Activated CD4-positive, alpha-beta memory T cell treated with anti-CD3 and anti-CD28 coated beads for 36 hours (primary cell): ENCODE results near the gene TEX55. TPM values are rescaled to one million over a fixed set of nuclear protein-coding genes. Genes with fewer than 3 reads are reported as not detected.
"Not testable (repeated sequence)": the region's sequence is repeated elsewhere in the genome, so short reads cannot be mapped to it uniquely, and the experiment has no call there.

Source experiments
- CTCF ChIA-PET: fragments of 350-600 bp; sonication (Branson Sonifier 250); formaldehyde crosslinking; loops from one replicate; lab custom pipeline; 2021; ENCODE audit warnings: antibody characterized with exemption, inconsistent platforms; lab: Charles Lee
- POLR2A ChIA-PET: fragments of 350-600 bp; sonication (Branson Sonifier 250); formaldehyde crosslinking; loops from one replicate; lab custom pipeline; 2021; ENCODE audit warnings: antibody characterized with exemption; lab: Charles Lee
- DNase-seq: peaks from one replicate; pipeline ENCODE4 v3.0.0-alpha.2; 2020
- H3K27ac Mint-ChIP-seq: one replicate; pipeline ENCODE4 v1.8.0; 2021; ENCODE audit warnings: mixed read lengths
- H3K27me3 Mint-ChIP-seq: one replicate; pipeline ENCODE4 v1.8.0; 2021; ENCODE audit warnings: mixed read lengths
- H3K36me3 Mint-ChIP-seq: one replicate; pipeline ENCODE4 v1.8.0; 2021; ENCODE audit warnings: mixed read lengths
- H3K4me1 Mint-ChIP-seq: one replicate; pipeline ENCODE4 v1.8.0; 2021; ENCODE audit warnings: low read depth, mixed read lengths
- H3K4me3 Mint-ChIP-seq: one replicate; pipeline ENCODE4 v1.8.0; 2021; ENCODE audit warnings: mild to moderate bottlenecking, mixed read lengths
- H3K9me3 Mint-ChIP-seq: one replicate; pipeline ENCODE4 v1.8.0; 2021; ENCODE audit warnings: mixed read lengths
- intact Hi-C: fragments of 100-400 bp; cut with micrococcal nuclease; formaldehyde crosslinking; loops from one replicate; pipeline ENCODE4 v1.15.1; 2023
- total RNA-seq, 2 experiments: library from RNA; stranded (reverse); gene quantifications; one replicate each; pipeline ENCODE4 v1.2.3, GENCODE V29; 2021

The TEX55 gene
- total RNA-seq, 2 experiments from 2014 or later, result not detected

- CTCF ChIA-PET, H3K4me3 Mint-ChIP-seq, DNase-seq, H3K9me3 Mint-ChIP-seq, H3K36me3 Mint-ChIP-seq, POLR2A ChIA-PET, H3K27ac Mint-ChIP-seq, intact Hi-C loops, H3K27me3 Mint-ChIP-seq, H3K4me1 Mint-ChIP-seq: not testable (repeated sequence)
Measured at GRCh38 chr3:119139360-119139759, 6.6 kb upstream of the TEX55 start.

- ChIA-PET CTCF (no interaction called here), POLR2A (no interaction called here)
- H3K27ac Mint-ChIP-seq, result no peak overlapping the region
- intact Hi-C loops, result no loop called here
- DNase-seq, result no peak
- H3K36me3 Mint-ChIP-seq, result no peaks in the 10 kb centered on the region
- H3K27me3 Mint-ChIP-seq, result no peaks in the 10 kb centered on the region
- no peaks in the 10 kb centered on the region for H3K4me1 Mint-ChIP-seq
- H3K9me3 Mint-ChIP-seq, result no peaks in the 10 kb centered on the region
- H3K4me3 Mint-ChIP-seq, result no peak overlapping the region
Measured at GRCh38 chr3:119140466-119140865, 5.5 kb upstream of the TEX55 start.

GRCh38 chr3:119145128-119145499 is 851 bp upstream of the TEX55 start:
- ChIA-PET POLR2A (no interaction called here), CTCF (interaction anchor here (0.7 to 6.2 kb wide), 2 partner anchors 96 to 536 kb away, joined by 3 to 73 read pairs; partner anchors contain the start of gene B4GALT4)
- Mint-ChIP-seq H3K27me3 (no peaks in the 10 kb centered on the region), H3K4me1 (no peaks in the 10 kb centered on the region), H3K4me3 (no peak overlapping the region), H3K27ac (no peak overlapping the region), H3K9me3 (no peaks in the 10 kb centered on the region), H3K36me3 (no peaks in the 10 kb centered on the region)
- intact Hi-C loops, result loop anchor here (1.0 kb wide), 1 partner anchor 96 kb away; no protein-coding TSS in a partner anchor
- no peak for DNase-seq

- Mint-ChIP-seq H3K27me3 (no peaks in the 10 kb centered on the region), H3K27ac (no peak overlapping the region), H3K4me1 (no peaks in the 10 kb centered on the region), H3K36me3 (no peaks in the 10 kb centered on the region), H3K9me3 (no peaks in the 10 kb centered on the region), H3K4me3 (no peak overlapping the region)
- DNase-seq, result no peak
- POLR2A ChIA-PET, result no interaction called here
- intact Hi-C loops, result no loop called here
- CTCF ChIA-PET, result interaction anchor here (0.9 to 6.2 kb wide), 2 partner anchors 95 to 206 kb away, joined by 3 to 73 read pairs; partner anchors contain the start of gene B4GALT4
Measured at GRCh38 chr3:119146578-119147375, 812 bp downstream of the TEX55 start.

- intact Hi-C loops, result no loop called here
- Mint-ChIP-seq H3K4me1 (no peaks in the 10 kb centered on the region), H3K27ac (no peak overlapping the region), H3K9me3 (no peaks in the 10 kb centered on the region), H3K27me3 (no peaks in the 10 kb centered on the region), H3K36me3 (no peaks in the 10 kb centered on the region), H3K4me3 (no peak overlapping the region)
- ChIA-PET CTCF (interaction anchor here (6.2 kb wide), 1 partner anchor 94 kb away, joined by 73 read pairs; the partner anchor contains the start of gene B4GALT4), POLR2A (interaction anchor here (0.6 kb wide), 1 partner anchor 279 kb away, joined by 5 read pairs; no protein-coding TSS in a partner anchor)
- no peak for DNase-seq
Measured at GRCh38 chr3:119147494-119147893, 1.5 kb downstream of the TEX55 start.

GRCh38 chr3:119148493-119149180 is 2.7 kb downstream of the TEX55 start:
- ChIA-PET CTCF (interaction anchor here (0.9 kb wide), 1 partner anchor 50 kb away, joined by 4 read pairs; no protein-coding TSS in a partner anchor), POLR2A (no interaction called here)
- no peak for DNase-seq
- Mint-ChIP-seq H3K27me3 (peaks cover 1% of the 10 kb centered on the region), H3K27ac (no peak overlapping the region), H3K9me3 (peaks cover 8% of the 10 kb centered on the region), H3K4me3 (no peak overlapping the region), H3K4me1 (no peaks in the 10 kb centered on the region), H3K36me3 (peaks cover 3% of the 10 kb centered on the region)
- intact Hi-C loops, result no loop called here

- no peak overlapping the region for H3K27ac Mint-ChIP-seq
- POLR2A ChIA-PET, result no interaction called here
- no peak overlapping the region for H3K4me3 Mint-ChIP-seq
- CTCF ChIA-PET, result interaction anchor here (0.9 kb wide), 2 partner anchors 51 to 92 kb away, joined by 4 read pairs; partner anchors contain the start of gene B4GALT4
- H3K9me3 Mint-ChIP-seq, result peaks cover 17% of the 10 kb centered on the region
- H3K27me3 Mint-ChIP-seq, result peaks cover 1% of the 10 kb centered on the region
- no peaks in the 10 kb centered on the region for H3K4me1 Mint-ChIP-seq
- DNase-seq, result no peak
- peaks cover 8% of the 10 kb centered on the region for H3K36me3 Mint-ChIP-seq
- intact Hi-C loops, result no loop called here
Measured at GRCh38 chr3:119149484-119149883, 3.5 kb downstream of the TEX55 start.

- Mint-ChIP-seq H3K36me3 (peaks cover 12% of the 10 kb centered on the region), H3K4me3 (no peak overlapping the region), H3K9me3 (peaks cover 24% of the 10 kb centered on the region), H3K4me1 (no peaks in the 10 kb centered on the region), H3K27ac (no peak overlapping the region), H3K27me3 (peaks cover 9% of the 10 kb centered on the region)
- intact Hi-C loops, result no loop called here
- CTCF ChIA-PET, result no interaction called here
- DNase-seq, result no peak
- POLR2A ChIA-PET, result no interaction called here
Measured at GRCh38 chr3:119156868-119157267, 10.9 kb downstream of the TEX55 start.

- Mint-ChIP-seq H3K9me3 (peaks cover 22% of the 10 kb centered on the region), H3K27me3 (peaks cover 10% of the 10 kb centered on the region), H3K36me3 (peaks cover 12% of the 10 kb centered on the region), H3K4me1 (no peaks in the 10 kb centered on the region), H3K27ac (no peak overlapping the region), H3K4me3 (no peak overlapping the region)
- ChIA-PET CTCF (no interaction called here), POLR2A (no interaction called here)
- intact Hi-C loops, result no loop called here
- DNase-seq, result no peak
Measured at GRCh38 chr3:119157971-119158370, 12.0 kb downstream of the TEX55 start.

GRCh38 chr3:119160361-119160760 is 14.4 kb downstream of the TEX55 start:
- DNase-seq, result no peak
- Mint-ChIP-seq H3K27ac (no peak overlapping the region), H3K36me3 (peaks cover 4% of the 10 kb centered on the region), H3K4me3 (no peak overlapping the region), H3K4me1 (no peaks in the 10 kb centered on the region), H3K9me3 (peaks cover 4% of the 10 kb centered on the region), H3K27me3 (peaks cover 12% of the 10 kb centered on the region)
- CTCF ChIA-PET, result no interaction called here
- intact Hi-C loops, result no loop called here
- POLR2A ChIA-PET, result no interaction called here

GRCh38 chr3:119160815-119161214 is 14.8 kb downstream of the TEX55 start:
- intact Hi-C loops, result no loop called here
- peaks cover 12% of the 10 kb centered on the region for H3K27me3 Mint-ChIP-seq
- H3K9me3 Mint-ChIP-seq, result peaks cover 4% of the 10 kb centered on the region
- no peaks in the 10 kb centered on the region for H3K4me1 Mint-ChIP-seq
- ChIA-PET CTCF (interaction anchor here (0.7 kb wide), 1 partner anchor 76 kb away, joined by 3 read pairs; no protein-coding TSS in a partner anchor), POLR2A (no interaction called here)
- no peak overlapping the region for H3K4me3 Mint-ChIP-seq
- H3K36me3 Mint-ChIP-seq, result peaks cover 4% of the 10 kb centered on the region
- DNase-seq, result no peak
- no peak overlapping the region for H3K27ac Mint-ChIP-seq

GRCh38 chr3:119161240-119161639 is 15.3 kb downstream of the TEX55 start:
- H3K4me1 Mint-ChIP-seq, result no peaks in the 10 kb centered on the region
- intact Hi-C loops, result no loop called here
- no peak overlapping the region for H3K27ac Mint-ChIP-seq
- peaks cover 4% of the 10 kb centered on the region for H3K36me3 Mint-ChIP-seq
- peaks cover 12% of the 10 kb centered on the region for H3K27me3 Mint-ChIP-seq
- CTCF ChIA-PET, result interaction anchor here (0.7 kb wide), 2 partner anchors 76 to 80 kb away, joined by 3 read pairs; no protein-coding TSS in a partner anchor
- POLR2A ChIA-PET, result no interaction called here
- H3K4me3 Mint-ChIP-seq, result no peak overlapping the region
- H3K9me3 Mint-ChIP-seq, result peaks cover 4% of the 10 kb centered on the region
- DNase-seq, result no peak
